ENCODE measurements around the gene MUTYH. TPM values are rescaled to one million over a fixed set of nuclear protein-coding genes. Genes with fewer than 3 reads are reported as not detected.

Gene MUTYH
- total RNA-seq, 4 donors from 2014 or later = 10.1 to 20.6 (median 11.0) TPM

GRCh38 chr1:45329445-45329844 lies 10.8 kb downstream of the MUTYH start:
- TF ChIP-seq CTCF (IDR thresholded peaks at IDR 0.05 in 4 of 5, conservative IDR thresholded peaks at IDR 0.05 in 1 of 5) = no peak
- TF ChIP-seq POLR2A (IDR thresholded peaks at IDR 0.05) = no peak
- H3K36me3 ChIP-seq = peaks cover 0 to 42% of the 10 kb centered on the region in 2 donors
- intact Hi-C loops (cut with DNase I; ENCODE audit: low total_unique reads) = no loop called here
- DNase-seq (no peak), ATAC-seq (no peak)
- no peaks in the 10 kb centered on the region for H3K27me3 ChIP-seq
- no peak overlapping the region for H3K4me3 ChIP-seq
- in situ Hi-C loops (cut with MboI; ENCODE audit: low sequenced_read_pairs in 4 of 4) = no loop called here
- no peaks in the 10 kb centered on the region for H3K9me3 ChIP-seq
- peaks cover 5 to 23% of the 10 kb centered on the region in 2 donors for H3K4me1 ChIP-seq
- H3K27ac ChIP-seq = no peak overlapping the region

GRCh38 chr1:45328680-45329079 lies 11.6 kb downstream of the MUTYH start:
- no peak for DNase-seq
- intact Hi-C loops (cut with DNase I; ENCODE audit: low total_unique reads) (no loop called here), in situ Hi-C loops (cut with MboI; ENCODE audit: low sequenced_read_pairs in 4 of 4) (no loop called here)
- H3K27ac ChIP-seq = peak overlapping the region in 1 of 4 donors; percentile 31
- TF ChIP-seq CTCF (IDR thresholded peaks at IDR 0.05 in 4 of 5, conservative IDR thresholded peaks at IDR 0.05 in 1 of 5) (no peak), POLR2A (IDR thresholded peaks at IDR 0.05) (no peak)
- H3K9me3 ChIP-seq = no peaks in the 10 kb centered on the region
- H3K4me3 ChIP-seq = no peak overlapping the region
- ATAC-seq = no peak
- peaks cover 5 to 23% of the 10 kb centered on the region in 2 donors for H3K4me1 ChIP-seq
- peaks cover 0 to 37% of the 10 kb centered on the region in 2 donors for H3K36me3 ChIP-seq
- no peaks in the 10 kb centered on the region for H3K27me3 ChIP-seq

- Histone ChIP-seq H3K36me3 (peaks cover 0 to 29% of the 10 kb centered on the region in 2 donors), H3K27ac (no peak overlapping the region), H3K9me3 (no peaks in the 10 kb centered on the region), H3K27me3 (no peaks in the 10 kb centered on the region), H3K4me1 (peaks cover 5 to 23% of the 10 kb centered on the region in 2 donors), H3K4me3 (peak overlapping the region in 2 of 4 donors; percentile 66 to 72)
- ATAC-seq = no peak
- intact Hi-C loops (cut with DNase I; ENCODE audit: low total_unique reads) = no loop called here
- no peak for DNase-seq
- TF ChIP-seq CTCF (IDR thresholded peaks at IDR 0.05 in 4 of 5, conservative IDR thresholded peaks at IDR 0.05 in 1 of 5) = no peak
- no peak for TF ChIP-seq POLR2A (IDR thresholded peaks at IDR 0.05)
- in situ Hi-C loops (cut with MboI; ENCODE audit: low sequenced_read_pairs in 4 of 4) = no loop called here
These were observed 12.4 kb downstream of the MUTYH start for GRCh38 chr1:45327644-45328515.

- H3K4me3 ChIP-seq = peak within 1 kb of the TSS; percentile 66 to 72 (median 70)
- in situ Hi-C loops (cut with MboI; ENCODE audit: low sequenced_read_pairs in 4 of 4) (no loop called here), intact Hi-C loops (cut with DNase I; ENCODE audit: low total_unique reads) (no loop called here)
- H3K36me3 ChIP-seq = peaks cover 0 to 19% of the 10 kb centered on the region in 2 donors
- TF ChIP-seq CTCF (IDR thresholded peaks at IDR 0.05 in 4 of 5, conservative IDR thresholded peaks at IDR 0.05 in 1 of 5) (no peak), POLR2A (IDR thresholded peaks at IDR 0.05) (peak; percentile 24 to 47)
- no peaks in the 10 kb centered on the region for H3K27me3 ChIP-seq
- DNase-seq (peak; percentile 38 to 66), ATAC-seq (peak; percentile 85 to 87)
- H3K4me1 ChIP-seq = peaks cover 5 to 23% of the 10 kb centered on the region in 2 donors
- peak within 1 kb of the TSS in 3 of 4 donors; percentile 5 to 33 (median 30) for H3K27ac ChIP-seq
- no peaks in the 10 kb centered on the region for H3K9me3 ChIP-seq
These were observed 13.3 kb downstream of the MUTYH start, which contains the start of gene HPDL for GRCh38 chr1:45326627-45327623. Gene HPDL (plus strand): TSS chr1:45326895. CDS start chr1:45327149, 254 bp downstream.
